HuH-7 (cell line): ENCODE results near the gene ADGRB3.
"Not testable (repeated sequence)": the region's sequence is repeated elsewhere in the genome, so short reads cannot be mapped to it uniquely, and the experiment has no call there.

Source experiments
- DNase-seq: peaks from one replicate; pipeline ENCODE4 v3.0.0; 2011; ENCODE audit warnings: low spot score

Gene ADGRB3

DNA sequence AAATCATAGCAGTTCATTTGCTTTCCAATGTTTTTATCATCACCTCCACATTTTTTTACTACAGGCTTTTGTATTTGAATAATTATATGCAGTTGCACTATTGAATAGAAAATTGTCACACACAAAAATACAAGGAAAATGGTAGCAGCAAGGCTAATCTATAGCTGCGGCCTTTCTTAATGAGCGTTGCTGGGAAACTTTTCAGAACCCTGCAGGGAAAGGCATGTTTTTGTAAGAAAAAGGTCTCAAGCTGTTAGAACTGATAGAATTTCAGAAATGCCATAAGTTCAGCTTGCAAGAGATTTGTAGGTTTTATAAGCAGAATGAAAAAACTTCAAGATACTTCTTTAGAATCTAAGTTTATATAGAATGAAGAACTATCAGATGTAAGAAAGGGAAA is 625.9 kb downstream of the ADGRB3 start:
- no peak for DNase-seq

DNA sequence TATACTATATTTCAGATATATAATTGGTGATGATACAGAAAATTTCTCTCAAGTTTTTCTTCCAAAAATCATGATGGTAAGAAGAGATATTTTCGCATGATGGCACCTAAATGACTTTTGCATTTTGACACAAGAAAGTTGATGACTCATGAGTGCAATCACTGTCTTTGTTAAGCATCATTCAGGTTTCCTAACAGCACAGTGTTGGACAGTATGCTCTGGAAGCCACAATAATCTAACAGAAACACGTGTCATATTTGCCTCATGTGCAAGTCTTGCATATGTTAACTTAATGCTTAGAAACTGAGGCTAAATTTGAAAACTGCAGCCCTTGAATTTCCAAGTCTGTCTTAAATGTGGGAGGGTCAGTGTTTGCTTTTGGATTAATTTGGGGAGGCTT is 628.2 kb downstream of the ADGRB3 start:
- no peak for DNase-seq

DNA sequence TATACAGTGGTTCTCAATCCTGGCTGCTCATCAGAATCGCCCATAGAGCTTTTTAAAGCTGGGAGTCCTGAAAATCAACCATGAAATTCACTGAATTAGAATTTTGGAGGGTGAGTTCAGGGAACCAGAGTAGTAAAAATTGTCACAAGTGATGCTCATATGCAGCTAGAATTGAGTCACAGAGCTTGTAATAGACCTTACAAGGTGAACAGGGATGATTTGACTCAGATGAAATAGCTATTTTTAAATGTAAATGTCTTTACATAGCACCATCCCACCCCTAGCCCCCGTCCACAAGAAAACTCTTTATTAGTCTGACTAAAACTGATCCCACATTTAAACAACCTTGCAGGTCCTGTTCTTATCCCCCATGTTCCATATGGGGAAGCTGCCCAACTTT is 630.0 kb downstream of the ADGRB3 start:
- DNase-seq, result no peak

DNA sequence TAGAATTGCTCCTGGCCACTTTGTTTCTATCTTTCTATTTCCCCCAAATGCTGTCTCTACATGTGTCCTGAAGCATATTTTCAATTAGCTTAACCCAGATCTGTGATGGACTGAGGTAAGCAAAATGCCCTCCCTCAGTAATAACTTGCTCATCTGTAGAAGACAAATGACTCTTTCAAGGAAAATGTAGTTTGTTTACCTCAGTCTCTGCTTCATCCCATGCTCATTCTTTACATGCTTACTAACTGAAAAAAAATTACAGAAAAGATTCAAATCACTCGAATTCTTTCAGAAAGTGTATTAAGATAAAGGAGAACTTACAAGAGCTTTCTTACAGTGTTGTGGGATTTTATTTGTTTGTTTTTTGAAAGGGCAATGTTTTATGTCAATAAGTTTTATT is 630.6 kb downstream of the ADGRB3 start:
- no peak for DNase-seq

DNA sequence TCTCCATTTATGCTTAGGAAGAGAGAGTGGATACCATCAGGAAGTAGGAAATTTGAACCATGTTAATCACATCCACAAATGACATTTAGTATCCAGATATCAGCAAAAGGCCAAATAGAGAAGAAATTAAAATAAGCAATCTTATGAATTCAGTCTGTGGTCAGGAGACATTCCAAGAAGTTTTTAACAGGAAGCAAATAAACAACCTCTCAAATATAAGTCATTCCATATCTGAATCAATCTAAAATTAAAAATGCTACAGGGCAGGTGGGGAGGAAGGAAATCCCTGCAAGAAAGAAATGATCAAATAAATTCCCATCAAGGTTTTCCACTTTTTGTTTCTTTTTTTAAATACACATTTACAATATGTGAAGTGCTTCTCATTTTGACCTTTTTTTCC is 641.1 kb downstream of the ADGRB3 start:
- no peak for DNase-seq

DNA sequence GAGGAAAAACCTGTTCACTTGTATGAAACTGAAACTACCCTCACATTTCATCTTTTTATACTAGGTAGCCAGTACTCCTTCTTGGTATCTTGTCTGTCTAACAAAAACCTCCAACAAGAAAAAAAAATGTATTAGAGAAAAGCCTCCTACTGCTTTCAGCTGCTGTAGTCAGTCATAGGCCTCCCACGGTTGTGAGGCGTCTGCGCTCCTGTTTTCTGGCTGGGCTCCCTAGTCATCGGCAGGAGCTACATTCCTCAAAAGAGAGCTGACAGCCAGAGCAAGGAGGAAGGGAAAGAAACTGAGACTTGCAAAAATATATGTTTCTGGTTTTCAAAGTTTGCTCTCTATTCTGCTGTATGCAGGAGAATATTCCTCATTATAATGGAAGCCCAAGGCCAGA is 644.7 kb downstream of the ADGRB3 start:
- DNase-seq, result no peak

DNA sequence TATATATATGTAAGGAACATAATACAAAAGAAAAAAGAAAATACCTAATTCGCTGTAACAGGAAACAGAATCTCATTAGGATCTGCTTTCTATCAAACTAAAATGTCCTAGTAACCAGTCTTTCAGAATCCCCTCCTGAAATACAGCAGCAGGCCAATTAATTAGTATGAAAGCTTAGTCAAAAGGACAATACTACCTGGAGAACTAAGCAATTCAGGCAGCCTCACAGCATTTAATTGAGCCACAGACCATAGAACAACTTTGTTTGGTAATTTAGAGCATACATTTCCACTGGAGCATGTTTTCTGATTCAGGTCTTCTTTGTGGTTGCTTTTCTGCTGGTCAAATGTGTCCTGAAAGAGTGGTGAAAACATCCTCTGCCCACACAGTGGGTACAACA is 645.8 kb downstream of the ADGRB3 start:
- DNase-seq, result no peak

DNA sequence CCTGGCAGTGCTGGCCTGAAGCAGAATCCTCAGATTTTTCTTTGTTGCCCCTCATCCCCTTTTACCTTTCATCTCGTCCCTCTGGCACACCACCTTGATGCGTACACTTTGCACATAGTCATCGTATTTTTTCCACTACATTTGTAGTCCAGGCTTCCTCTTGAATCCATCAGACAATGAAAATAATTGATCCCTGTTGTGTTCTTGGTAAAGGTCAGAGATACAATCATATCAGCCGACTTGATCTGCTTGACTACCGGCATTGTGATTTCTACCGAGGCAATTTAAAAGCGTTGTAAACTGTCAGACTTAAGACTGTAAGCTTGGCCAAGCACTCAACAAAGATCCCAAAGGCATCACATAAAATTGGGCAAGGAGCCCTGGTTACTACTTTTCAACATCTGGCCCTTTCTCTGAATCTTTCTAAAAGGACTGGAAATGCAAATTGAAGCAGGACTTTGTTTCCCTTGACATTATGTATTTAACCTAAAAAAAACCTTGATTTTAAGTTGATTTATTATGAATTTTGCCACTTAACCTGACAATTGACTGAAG is 649.2 kb downstream of the ADGRB3 start:
- DNase-seq, result no peak

DNA sequence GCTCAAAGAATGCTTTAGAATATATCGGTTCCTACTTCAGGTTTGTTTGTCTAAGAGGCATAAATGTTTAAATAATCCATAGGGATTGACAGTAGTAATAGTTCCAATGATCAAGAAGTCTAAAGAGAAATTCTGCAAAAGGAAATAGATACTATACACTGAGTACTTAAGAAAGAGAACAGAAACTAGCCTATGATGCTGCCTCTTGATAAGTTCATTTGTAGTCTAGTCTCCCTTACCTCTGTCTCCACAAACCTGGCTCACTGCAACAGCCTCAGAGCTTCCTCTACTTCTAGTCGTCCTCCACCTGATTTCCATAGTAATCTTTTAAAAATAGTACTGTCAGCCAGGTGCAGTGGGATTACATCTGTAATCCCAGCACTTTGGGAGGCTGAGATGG is 650.0 kb downstream of the ADGRB3 start:
- no peak for DNase-seq

DNA sequence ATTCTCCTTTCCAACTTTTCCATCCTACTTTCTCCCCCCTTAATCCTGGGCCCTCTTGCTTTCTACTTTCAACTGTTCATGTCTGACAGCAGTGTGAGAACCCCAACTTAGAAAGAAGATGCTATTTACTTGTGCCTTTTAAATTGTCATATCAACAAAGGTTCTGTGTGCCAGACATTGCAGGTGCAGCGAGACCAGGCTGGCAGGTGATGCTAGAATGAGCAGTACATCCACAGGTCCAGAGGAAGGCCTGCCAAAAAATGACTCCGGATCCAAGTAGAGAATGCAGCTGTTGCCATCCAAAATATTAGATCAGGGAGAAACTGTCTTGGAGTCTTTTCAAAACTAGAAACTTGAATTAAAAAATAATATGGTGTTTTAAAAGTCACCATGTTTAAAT is 651.2 kb downstream of the ADGRB3 start:
- no peak for DNase-seq

DNA sequence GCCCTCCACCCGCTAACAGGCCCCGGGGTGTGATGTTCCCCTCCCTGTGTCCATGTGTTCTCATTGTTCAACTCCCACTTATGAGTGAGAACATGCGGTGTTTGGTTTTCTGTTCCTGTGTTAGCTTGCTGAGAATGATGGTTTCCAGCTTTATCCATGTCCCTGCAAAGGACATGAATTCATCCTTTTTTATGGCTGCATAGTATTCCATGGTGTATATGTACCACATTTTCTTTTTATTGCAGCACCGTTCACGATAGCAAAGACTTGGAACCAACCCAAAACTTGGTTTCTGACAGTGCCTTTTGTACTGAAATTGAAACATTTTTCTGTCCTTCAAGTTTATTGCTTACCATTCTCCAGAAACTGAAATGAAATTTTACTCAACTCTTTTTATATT is 653.1 kb downstream of the ADGRB3 start:
- DNase-seq, result not testable (repeated sequence)

DNA sequence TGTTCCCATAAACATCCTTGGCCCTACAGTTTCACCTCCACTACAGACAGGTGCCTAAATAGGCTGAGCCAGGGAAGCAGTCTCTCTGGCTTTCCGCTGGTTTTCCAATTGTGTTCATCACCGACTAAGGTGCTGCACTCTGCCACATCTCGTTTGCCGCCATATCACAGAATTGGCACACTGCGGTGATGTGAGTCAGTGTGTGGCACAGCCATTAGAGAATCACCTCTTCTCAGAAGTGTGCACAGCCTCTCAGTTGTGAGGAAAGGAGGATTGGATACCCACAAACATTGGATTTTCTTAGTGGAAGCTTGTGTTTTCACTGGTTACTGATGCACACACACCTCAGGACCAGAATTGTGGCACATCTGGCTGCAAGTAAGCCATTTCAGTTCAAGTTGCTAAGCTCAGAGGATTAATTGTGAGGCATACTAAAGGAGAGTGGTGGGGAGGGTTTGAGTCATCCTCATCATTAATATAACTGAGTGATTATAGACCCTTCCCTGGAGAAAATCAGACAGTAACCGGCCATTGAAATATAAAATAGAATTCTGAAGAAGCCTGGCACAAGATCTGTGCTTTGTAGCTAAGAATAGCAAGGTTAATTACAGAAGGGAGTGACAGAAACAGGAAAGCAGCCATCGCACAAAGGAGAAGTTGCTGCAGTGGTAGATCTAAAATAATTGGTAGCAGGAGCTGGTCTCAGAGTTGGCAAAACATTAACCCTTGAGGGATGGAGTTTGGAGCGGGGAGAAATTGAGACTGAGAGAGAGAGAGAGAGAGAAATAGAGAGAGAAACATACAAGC is 654.8 kb downstream of the ADGRB3 start:
- no peak for DNase-seq

DNA sequence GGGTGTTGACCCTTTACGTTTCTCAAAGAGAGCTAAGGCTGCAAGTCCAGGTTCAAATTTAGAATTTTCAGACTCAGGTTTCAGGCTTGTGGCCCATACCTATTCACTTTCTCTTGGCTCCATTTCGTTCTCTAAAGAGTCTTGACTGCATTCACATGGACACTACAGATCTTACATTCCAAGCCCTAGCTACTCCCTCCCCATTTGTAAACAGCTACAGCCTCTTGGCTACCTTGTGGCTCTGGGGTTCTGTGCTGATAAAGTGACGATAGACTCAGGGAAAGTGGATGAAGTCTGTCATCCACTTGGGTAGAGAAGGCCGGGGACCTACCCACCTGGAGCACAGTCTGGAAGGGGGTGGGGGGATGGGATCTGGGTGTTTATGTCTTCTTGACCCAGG is 658.4 kb downstream of the ADGRB3 start:
- no peak for DNase-seq

DNA sequence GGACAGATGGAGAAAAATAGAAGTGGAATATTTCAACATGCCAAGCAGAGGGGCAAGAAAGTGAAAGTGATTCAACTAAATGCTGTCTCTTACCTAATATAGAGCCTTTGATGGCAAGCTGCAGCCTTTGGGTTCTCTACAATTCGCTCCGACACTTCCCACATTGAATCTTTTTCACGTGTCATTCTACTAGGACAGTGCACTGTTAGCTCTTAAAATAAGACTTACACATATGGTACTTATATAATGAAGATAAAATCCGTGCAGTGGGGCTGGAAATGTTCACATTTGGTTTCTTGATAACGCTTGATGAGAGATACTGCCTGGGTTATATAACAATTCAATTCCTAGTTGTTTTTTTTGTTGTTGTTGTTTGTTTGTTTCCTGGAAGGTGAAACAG is 659.3 kb downstream of the ADGRB3 start:
- no peak for DNase-seq

DNA sequence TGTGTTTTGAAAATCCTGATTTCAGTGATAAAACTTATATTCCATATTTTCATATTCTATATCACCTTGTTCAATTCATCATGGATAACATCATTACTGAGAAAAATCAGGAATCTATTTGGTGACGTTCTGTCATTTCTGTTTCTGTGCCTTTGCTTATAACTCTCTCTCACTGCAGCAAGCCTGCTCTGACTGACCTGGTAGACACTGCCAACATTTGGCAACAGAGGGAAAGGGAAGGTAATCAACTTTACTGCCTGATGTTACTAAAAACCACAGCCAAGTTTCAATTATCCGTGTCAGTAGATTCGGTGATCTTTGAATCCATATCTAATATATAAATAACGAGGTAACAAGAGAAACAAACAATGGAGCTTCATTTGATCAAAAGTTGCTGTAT is 659.8 kb downstream of the ADGRB3 start:
- no peak for DNase-seq

DNA sequence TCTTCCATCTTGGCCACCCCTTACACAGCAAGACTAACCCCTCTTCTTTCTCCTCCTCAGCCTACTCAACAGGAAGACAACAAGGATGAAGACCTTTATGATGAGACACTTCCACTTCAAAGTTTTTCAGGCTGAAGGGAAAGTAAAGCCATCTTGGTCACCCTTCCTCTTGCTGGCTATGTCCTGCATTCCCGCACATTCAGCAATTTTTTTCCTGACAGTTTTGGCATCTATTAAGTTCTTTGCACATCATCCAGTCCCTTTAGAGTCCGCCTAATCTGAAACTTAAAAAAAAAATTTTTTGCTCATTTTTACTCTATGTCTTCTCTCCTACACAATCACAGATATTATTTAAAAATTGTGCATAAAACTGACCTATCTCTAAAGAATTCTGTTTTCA is 668.3 kb downstream of the ADGRB3 start:
- no peak for DNase-seq

DNA sequence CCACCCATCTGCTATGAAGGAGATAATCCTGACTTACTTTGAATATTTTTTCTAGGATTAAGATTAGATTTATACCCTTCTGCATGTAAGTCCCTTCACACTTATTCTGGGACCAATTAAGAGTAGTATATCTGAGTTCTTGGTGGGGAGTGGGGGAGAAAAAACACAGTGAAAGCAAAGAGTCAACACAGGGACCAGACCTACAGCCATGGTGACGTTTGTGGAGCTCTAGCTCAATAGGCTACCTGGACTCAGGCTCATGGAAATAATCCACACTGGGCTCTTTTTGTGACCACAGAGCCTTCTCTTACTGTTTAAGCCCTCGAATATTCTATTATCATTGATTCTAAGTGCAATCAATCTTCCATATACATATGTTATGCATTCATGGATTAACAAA is 670.4 kb downstream of the ADGRB3 start:
- DNase-seq, result no peak

DNA sequence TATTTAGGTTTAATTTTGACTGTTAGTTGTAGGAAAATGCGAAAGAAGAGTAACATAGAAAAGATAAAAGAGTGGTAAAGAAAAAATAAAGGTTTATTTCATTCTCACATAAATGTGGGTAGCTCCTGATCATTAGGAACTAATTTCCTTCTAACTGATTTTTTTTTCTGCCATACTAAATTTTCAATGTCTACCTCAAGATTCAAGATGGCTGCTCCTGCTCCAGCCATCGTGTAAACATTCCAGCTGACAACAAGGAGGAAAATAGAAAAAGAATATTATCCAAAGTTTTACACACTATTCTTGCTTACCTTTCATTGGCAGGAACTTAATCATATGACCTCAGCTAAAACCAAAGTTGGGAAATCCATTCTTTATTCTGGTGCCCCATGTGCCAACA is 673.5 kb downstream of the ADGRB3 start:
- no peak for DNase-seq

DNA sequence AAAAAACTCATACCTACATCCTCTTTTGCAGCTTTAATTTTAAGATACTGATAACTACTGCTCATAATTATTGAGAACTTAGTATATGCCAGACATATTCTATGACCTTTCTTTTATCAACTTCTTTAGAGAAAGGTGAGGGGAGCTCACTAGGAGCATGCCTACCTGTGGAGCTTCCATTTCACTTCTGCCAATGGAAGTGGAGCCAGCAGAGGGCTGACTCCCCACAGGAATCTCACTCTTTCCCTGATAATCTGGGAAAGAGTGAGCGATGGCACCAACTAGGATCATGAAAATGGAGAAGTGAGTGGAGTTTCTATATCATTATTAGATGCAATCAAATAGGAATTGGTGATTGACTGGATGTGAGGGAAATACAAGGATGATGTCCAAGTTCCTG is 676.8 kb downstream of the ADGRB3 start:
- no peak for DNase-seq

DNA sequence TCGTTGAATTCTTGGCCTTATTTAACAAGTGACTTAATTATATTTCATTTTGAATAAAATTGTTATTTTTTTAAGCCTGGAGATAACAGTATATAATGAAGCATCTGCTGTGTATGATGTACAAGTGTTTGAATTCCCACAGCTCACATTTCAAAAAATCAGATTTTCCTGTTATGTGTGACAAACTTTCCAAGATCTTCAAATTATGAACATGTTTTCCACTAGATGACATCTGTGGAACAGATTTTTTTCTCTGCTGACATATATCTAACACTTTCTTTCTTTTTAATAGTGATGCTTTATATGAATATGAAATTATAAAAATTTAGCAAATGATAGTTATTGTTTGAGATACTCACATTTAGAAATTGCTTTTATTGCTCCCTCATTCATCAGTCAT is 678.9 kb downstream of the ADGRB3 start:
- no peak for DNase-seq

DNA sequence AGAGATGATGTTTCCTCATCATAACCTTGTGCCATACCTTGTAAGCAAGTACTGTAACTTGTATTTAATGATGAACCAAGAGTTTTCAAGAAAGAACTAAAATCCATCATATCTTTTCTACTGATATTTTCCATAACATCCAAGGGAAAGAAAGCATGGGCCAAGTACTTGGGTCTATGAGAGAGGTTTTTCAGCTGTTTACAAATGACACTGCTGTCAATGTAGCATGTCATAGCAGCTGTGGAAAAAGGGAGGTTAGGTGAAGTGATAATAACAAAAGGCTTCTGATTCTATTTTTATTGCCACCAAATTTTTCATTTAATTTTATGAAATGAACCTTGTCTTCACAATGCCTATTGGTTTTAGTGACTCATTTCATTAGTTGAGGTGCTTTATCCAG is 679.4 kb downstream of the ADGRB3 start:
- DNase-seq, result no peak

DNA sequence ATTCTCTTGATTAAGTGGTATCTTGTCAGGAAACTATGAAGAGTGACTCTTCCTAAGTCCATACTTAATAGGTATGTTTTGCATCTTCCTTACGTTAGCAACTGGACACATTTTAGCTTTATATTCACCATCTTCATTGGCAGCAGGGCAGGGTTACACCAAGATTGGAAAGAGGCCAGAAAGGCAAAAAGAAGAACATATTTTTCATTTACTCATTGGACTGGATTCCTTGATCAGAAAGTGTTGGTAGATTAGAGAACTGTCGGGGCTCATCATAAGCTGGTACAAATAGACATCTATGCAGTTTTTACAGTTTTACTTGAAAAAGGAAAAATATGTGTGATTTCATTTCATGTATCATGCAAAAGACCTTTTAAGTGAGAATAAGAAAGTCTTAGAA is 696.8 kb downstream of the ADGRB3 start:
- no peak for DNase-seq

DNA sequence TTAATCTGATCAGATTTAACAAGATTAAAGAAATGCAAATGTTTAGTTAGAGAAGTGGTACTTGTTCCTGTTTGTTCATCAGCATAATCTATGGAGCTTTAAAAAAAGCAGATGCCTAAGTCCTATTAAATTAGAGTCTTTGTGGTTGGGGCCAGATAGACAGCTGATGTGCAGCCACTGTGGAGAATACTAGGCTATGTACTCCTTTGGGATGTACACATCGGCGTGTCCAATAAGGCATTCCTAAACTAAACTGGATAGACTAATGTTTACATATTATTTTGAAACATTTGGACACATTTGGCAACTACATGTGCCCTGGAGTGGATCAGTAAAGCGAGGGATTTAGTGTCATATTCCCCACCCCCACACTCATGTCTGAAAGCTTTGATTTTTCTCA is 702.2 kb downstream of the ADGRB3 start:
- DNase-seq, result no peak

DNA sequence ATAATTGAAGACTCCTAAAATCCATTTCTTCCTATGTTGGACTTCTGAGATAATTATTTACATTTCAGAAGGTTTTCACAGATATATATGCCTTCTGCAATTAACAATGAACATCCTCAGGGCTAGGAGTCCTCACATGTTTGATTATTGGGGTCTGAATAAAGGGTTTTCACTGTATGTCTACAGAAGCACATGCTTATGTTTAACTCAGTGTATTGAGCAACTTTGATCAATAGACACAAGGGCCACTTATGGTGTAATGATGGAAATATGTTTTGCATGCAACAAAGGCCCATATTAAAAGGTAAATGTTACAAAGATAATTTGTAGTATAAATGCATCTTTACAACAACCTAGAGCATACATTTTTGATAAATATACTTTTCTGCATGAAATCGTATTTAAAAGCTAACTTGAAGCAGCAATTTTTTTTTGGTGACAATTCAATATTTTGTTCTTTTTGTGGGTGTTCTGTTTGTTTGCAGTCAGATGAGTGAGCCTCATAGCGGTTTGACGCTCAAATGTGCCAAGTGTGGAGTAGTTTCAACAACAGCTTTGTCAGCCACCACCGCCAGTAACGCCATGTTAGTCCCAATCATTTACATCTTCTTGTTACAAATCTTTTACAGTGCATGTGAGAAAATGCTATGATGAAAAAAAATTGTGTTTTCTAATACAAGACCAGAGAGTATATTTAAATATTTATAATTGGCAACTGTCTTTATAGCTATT is 703.5 kb downstream of the ADGRB3 start:
- no peak for DNase-seq
